ENCODE data around the gene MIPOL1. TPM values are rescaled to one million over a fixed set of nuclear protein-coding genes. Genes with fewer than 3 reads are reported as not detected.

The MIPOL1 gene
- total and polyA plus RNA-seq, 12 donors: 1.1 to 9.2 (median 5.4) TPM

- 88 to 94% methylated on average over 1 of the region's 1 CpG for WGBS, 2 donors
- Histone ChIP-seq H3K9me3 (peaks cover 0 to under 1% (median 0%) of the 10 kb centered on the region in 11 donors), H3K27me3 (no peaks in the 10 kb centered on the region), H3K36me3 (no peaks in the 10 kb centered on the region), H3K4me3 (no peak overlapping the region), H3K27ac (no peak overlapping the region), H3K4me1 (no peaks in the 10 kb centered on the region)
- ATAC-seq (no peak), DNase-seq (no peak)
- intact Hi-C loops (cut with DNase I): no loop called here
- TF ChIP-seq, protein P1, sequence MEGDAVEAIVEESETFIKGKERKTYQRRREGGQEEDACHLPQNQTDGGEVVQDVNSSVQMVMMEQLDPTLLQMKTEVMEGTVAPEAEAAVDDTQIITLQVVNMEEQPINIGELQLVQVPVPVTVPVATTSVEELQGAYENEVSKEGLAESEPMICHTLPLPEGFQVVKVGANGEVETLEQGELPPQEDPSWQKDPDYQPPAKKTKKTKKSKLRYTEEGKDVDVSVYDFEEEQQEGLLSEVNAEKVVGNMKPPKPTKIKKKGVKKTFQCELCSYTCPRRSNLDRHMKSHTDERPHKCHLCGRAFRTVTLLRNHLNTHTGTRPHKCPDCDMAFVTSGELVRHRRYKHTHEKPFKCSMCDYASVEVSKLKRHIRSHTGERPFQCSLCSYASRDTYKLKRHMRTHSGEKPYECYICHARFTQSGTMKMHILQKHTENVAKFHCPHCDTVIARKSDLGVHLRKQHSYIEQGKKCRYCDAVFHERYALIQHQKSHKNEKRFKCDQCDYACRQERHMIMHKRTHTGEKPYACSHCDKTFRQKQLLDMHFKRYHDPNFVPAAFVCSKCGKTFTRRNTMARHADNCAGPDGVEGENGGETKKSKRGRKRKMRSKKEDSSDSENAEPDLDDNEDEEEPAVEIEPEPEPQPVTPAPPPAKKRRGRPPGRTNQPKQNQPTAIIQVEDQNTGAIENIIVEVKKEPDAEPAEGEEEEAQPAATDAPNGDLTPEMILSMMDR (IDR thresholded peaks at IDR 0.05): no peak
Observed at GRCh38 chr14:37428954-37429353, 231.2 kb downstream of the MIPOL1 start.

DNA sequence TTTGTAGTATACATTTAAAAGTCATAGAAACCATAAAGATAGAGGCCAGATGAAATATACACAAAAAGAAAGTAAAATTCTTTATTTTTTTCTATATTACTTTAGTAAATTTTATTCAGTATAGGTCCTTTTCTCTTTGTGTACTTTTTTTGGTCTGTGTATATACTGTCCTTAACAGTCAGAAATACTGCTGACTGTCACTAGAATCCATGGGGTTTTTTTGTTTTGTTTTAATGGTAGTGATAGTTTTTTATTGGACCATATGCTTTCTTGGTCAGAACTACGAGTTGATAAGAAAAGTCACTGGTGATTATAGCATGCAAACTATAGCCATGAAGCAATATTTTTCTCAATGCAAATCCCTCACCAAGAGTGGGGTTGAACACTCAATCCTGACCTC is 231.9 kb downstream of the MIPOL1 start:
- no peaks in the 10 kb centered on the region for H3K36me3 ChIP-seq
- peaks cover 0 to 4% (median 0%) of the 10 kb centered on the region in 11 donors for H3K9me3 ChIP-seq
- DNase-seq (no peak), ATAC-seq (no peak)
- TF ChIP-seq, protein P1 (IDR thresholded peaks at IDR 0.05): no peak
- H3K4me3 ChIP-seq: no peak overlapping the region
- H3K27ac ChIP-seq: no peak overlapping the region
- intact Hi-C loops (cut with DNase I): no loop called here
- 68 to 73% methylated on average over 1 of the region's 1 CpG for WGBS, 2 donors
- H3K4me1 ChIP-seq: no peaks in the 10 kb centered on the region
- H3K27me3 ChIP-seq: no peaks in the 10 kb centered on the region

DNA sequence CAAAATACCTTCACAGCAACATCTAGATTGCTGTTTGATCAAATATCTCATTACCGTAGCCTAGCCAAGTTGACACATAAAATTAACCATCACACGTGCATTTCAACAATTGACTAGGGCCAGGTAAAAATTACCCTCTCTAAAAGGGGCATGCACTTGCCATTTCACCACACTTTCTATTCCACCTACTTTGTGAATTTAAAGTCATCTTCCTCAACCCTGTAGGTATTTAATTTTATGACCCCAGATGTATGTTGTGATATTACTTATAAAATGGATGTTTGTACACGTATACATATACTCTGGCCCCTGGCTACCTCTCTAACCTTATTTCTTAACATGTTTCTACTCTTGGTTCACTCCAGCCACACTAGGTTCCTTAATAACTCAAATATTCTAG is 237.1 kb downstream of the MIPOL1 start:
- Histone ChIP-seq H3K27ac (no peak overlapping the region), H3K36me3 (no peaks in the 10 kb centered on the region), H3K27me3 (no peaks in the 10 kb centered on the region), H3K4me3 (no peak overlapping the region), H3K4me1 (no peaks in the 10 kb centered on the region), H3K9me3 (peaks cover 0 to 4% (median 0%) of the 10 kb centered on the region in 11 donors)
- no peak for ATAC-seq
- no peak for DNase-seq
- 94% methylated on average over 3 of the region's 3 CpGs for WGBS, 2 donors
- intact Hi-C loops (cut with DNase I): no loop called here
- TF ChIP-seq, protein P1 (IDR thresholded peaks at IDR 0.05): no peak

GRCh38 chr14:37436519-37436918 is 238.8 kb downstream of the MIPOL1 start:
- Histone ChIP-seq H3K4me1 (no peaks in the 10 kb centered on the region), H3K27ac (no peak overlapping the region), H3K4me3 (no peak overlapping the region), H3K27me3 (no peaks in the 10 kb centered on the region), H3K36me3 (no peaks in the 10 kb centered on the region), H3K9me3 (peaks cover 0 to 4% (median 0%) of the 10 kb centered on the region in 11 donors)
- TF ChIP-seq, protein P1 (IDR thresholded peaks at IDR 0.05): no peak
- no peak for DNase-seq
- WGBS, 2 donors: 90 to 91% methylated on average over 3 of the region's 3 CpGs
- ATAC-seq: no peak
- intact Hi-C loops (cut with DNase I): no loop called here
